ENCODE results near the gene SLC6A3. TPM values are rescaled to one million over a fixed set of nuclear protein-coding genes. Genes with fewer than 3 reads are reported as not detected.
"Not testable (repeated sequence)": the region's sequence is repeated elsewhere in the genome, so short reads cannot be mapped to it uniquely, and the experiment has no call there.

Gene SLC6A3
- total RNA-seq, 1 donor from 2014 or later = not detected

GRCh38 chr5:1376981-1377380, 68.3 kb downstream of the SLC6A3 start:
- no peaks in the 10 kb centered on the region for H3K36me3 Mint-ChIP-seq (ENCODE audit: insufficient read depth)
- TF ChIP-seq CTCF (IDR thresholded peaks at IDR 0.05; ENCODE audit: unreplicated experiment) = no peak
- no peak overlapping the region for H3K27ac Mint-ChIP-seq
- DNase-seq (ENCODE audit: low spot score, unreplicated experiment) = no peak
- no peaks in the 10 kb centered on the region for H3K4me1 Mint-ChIP-seq (ENCODE audit: low read depth)
- H3K4me3 Mint-ChIP-seq (ENCODE audit: low read depth) = no peak overlapping the region
- H3K9me3 Mint-ChIP-seq (ENCODE audit: low read depth) = peaks cover 4% of the 10 kb centered on the region
- peaks cover 55% of the 10 kb centered on the region for H3K27me3 Mint-ChIP-seq

- Mint-ChIP-seq H3K4me1 (ENCODE audit: low read depth) (no peaks in the 10 kb centered on the region), H3K36me3 (ENCODE audit: insufficient read depth) (no peaks in the 10 kb centered on the region), H3K27ac (no peak overlapping the region), H3K27me3 (peaks cover 54% of the 10 kb centered on the region), H3K9me3 (ENCODE audit: low read depth) (peaks cover 4% of the 10 kb centered on the region), H3K4me3 (ENCODE audit: low read depth) (no peak overlapping the region)
- TF ChIP-seq CTCF (IDR thresholded peaks at IDR 0.05; ENCODE audit: unreplicated experiment) = no peak
- DNase-seq (ENCODE audit: low spot score, unreplicated experiment) = no peak
Measured at GRCh38 chr5:1375871-1376810, 69.1 kb downstream of the SLC6A3 start.

- no peak for DNase-seq (ENCODE audit: low spot score, unreplicated experiment)
- peaks cover 2% of the 10 kb centered on the region for H3K9me3 Mint-ChIP-seq (ENCODE audit: low read depth)
- no peaks in the 10 kb centered on the region for H3K36me3 Mint-ChIP-seq (ENCODE audit: insufficient read depth)
- no peak overlapping the region for H3K27ac Mint-ChIP-seq
- H3K4me1 Mint-ChIP-seq (ENCODE audit: low read depth) = no peaks in the 10 kb centered on the region
- no peak for TF ChIP-seq CTCF (IDR thresholded peaks at IDR 0.05; ENCODE audit: unreplicated experiment)
- peaks cover 55% of the 10 kb centered on the region for H3K27me3 Mint-ChIP-seq
- no peak overlapping the region for H3K4me3 Mint-ChIP-seq (ENCODE audit: low read depth)
Measured at GRCh38 chr5:1374679-1375055, 70.6 kb downstream of the SLC6A3 start.

DNA sequence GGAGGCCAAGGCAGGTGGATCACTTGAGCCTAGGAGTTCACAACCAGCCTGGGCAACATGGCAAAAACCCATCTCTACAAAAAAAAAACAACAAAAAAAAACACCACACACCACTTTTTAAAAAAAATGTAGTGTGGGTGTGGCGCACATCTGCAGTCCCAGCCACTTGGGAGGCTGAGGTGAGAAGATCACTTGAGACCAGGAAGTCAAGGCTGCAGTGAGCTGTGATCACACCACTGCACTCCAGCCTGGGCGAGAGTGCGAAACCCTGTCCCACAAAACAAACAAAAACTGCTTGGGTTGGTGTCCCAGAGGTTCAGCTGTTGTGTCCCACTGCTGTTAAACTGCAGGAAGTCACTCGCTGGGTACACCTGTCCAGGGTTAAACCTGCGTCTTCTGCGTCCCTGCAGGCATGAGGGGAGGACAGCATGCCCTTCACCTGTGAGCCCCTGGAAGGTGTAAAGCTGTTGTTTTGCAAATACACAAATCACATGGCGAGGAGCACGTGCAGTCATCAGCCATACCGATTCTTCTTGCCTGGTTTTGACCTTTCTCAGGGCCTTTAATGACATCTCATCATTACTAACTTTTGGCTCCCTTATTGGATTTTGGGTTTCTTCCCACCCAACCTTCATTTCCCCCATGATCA, 71.1 kb downstream of the SLC6A3 start:
- Mint-ChIP-seq H3K36me3 (ENCODE audit: insufficient read depth) (no peaks in the 10 kb centered on the region), H3K4me1 (ENCODE audit: low read depth) (no peaks in the 10 kb centered on the region), H3K27ac (no peak overlapping the region), H3K9me3 (ENCODE audit: low read depth) (no peaks in the 10 kb centered on the region), H3K27me3 (peaks cover 56% of the 10 kb centered on the region), H3K4me3 (ENCODE audit: low read depth) (no peak overlapping the region)
- no peak for DNase-seq (ENCODE audit: low spot score, unreplicated experiment)
- no peak for TF ChIP-seq CTCF (IDR thresholded peaks at IDR 0.05; ENCODE audit: unreplicated experiment)

- not testable (repeated sequence) for H3K27ac Mint-ChIP-seq; H3K4me3 Mint-ChIP-seq (ENCODE audit: low read depth); H3K4me1 Mint-ChIP-seq (ENCODE audit: low read depth); DNase-seq (ENCODE audit: low spot score, unreplicated experiment); H3K9me3 Mint-ChIP-seq (ENCODE audit: low read depth); H3K36me3 Mint-ChIP-seq (ENCODE audit: insufficient read depth)
- peaks cover 63% of the 10 kb centered on the region for H3K27me3 Mint-ChIP-seq
Measured at GRCh38 chr5:1371972-1372342, 73.3 kb downstream of the SLC6A3 start.

Data from progenitor cell of endocrine pancreas (in vitro differentiated cells).